K562 (cell line): ENCODE results near the gene PLXNB2. TPM values are rescaled to one million over a fixed set of nuclear protein-coding genes. Genes with fewer than 3 reads are reported as not detected.

Source experiments
- ATAC-seq: fragments of 200-7000 bp; cut with Tn5 transposase; 3 replicates; pipeline ENCODE4 v1.9.1; 2020; ENCODE audit warnings: moderate library complexity
- BruUV-seq: library from RNA; stranded (reverse); fragments of 400-500 nt; replicated peaks from 2 replicates; lab custom pipeline; 2021; lab: Mats Ljungman, UMichigan
- CTCF ChIA-PET: fragments of 300-600 bp; formaldehyde crosslinking; extraction: SDS; loops from one replicate; lab custom pipeline; 2021; ENCODE audit warnings: low intra/inter-chr PET ratio; lab: Yijun Ruan, JAX
- POLR2A ChIA-PET: fragments of 300-600, 350-650 bp; sonication (Branson Sonifier 250); formaldehyde crosslinking; extraction: SDS; loops from one replicate; lab custom pipeline; 2021; ENCODE audit warnings: antibody characterized with exemption, inconsistent platforms; lab: Yijun Ruan, JAX
- DNase-seq, 4 experiments: peaks; one replicate each; pipeline versions ENCODE4 v3.0.0 to v3.0.0-alpha.2; 2011 to 2018; ENCODE audit warnings: low spot score in 3 of 4, mixed read lengths in 3 of 4; ENCODE audit errors: extremely low read depth in 1 of 4
- FAIRE-seq: peaks from 2 replicates; lab custom pipeline; 2011; peaks lifted over from hg19 to GRCh38; lab: Jason Lieb, UNC
- H2AFZ ChIP-seq: 2 replicates; pipeline ENCODE4 v1.6.0; 2011; ENCODE audit warnings: low read depth, low read length, control low read depth, inconsistent platforms
- H3K27ac ChIP-seq: fragments of 200-600 bp; 3 replicates; pipeline ENCODE4 v1.8.0; 2011; ENCODE audit warnings: low read depth, mild to moderate bottlenecking, control low read depth, inconsistent platforms, low read length, moderate library complexity, mixed read lengths; ENCODE audit errors: extremely low read depth
- H3K27me3 ChIP-seq, 2 experiments: fragments of 300-600 bp in 1 of 2; 2 replicates in 1 of 2; 3 replicates in 1 of 2; pipeline versions ENCODE4 v1.6.0 to v1.8.0; 2011; ENCODE audit warnings: inconsistent platforms in 2 of 2, low read length in 2 of 2, mild to moderate bottlenecking in 1 of 2, mixed read lengths in 1 of 2, moderate library complexity in 1 of 2; ENCODE audit not compliant: control insufficient read depth in 2 of 2, insufficient read depth in 2 of 2
- H3K36me3 ChIP-seq: fragments of 300-600 bp; 3 replicates; pipeline ENCODE4 v1.8.0; 2011; ENCODE audit warnings: mild to moderate bottlenecking, low read length, inconsistent platforms; ENCODE audit not compliant: control insufficient read depth, insufficient read depth
- H3K4me1 ChIP-seq, 2 experiments: fragments of 200-600 bp in 1 of 2; replicated peaks in 1 of 2; 2 replicates in 1 of 2; 3 replicates in 1 of 2; pipeline versions ENCODE4 v1.5.1 to v1.8.0; 2011; ENCODE audit warnings: inconsistent platforms in 2 of 2, low read length in 2 of 2, mild to moderate bottlenecking in 1 of 2, mixed read lengths in 1 of 2, moderate library complexity in 1 of 2; ENCODE audit not compliant: control insufficient read depth in 2 of 2, insufficient read depth in 2 of 2
- H3K4me2 ChIP-seq: 2 replicates; pipeline ENCODE4 v1.6.1; 2011; ENCODE audit warnings: low read length, control low read depth, inconsistent platforms, mixed read lengths; ENCODE audit not compliant: insufficient read depth
- H3K4me3 ChIP-seq: fragments of 200-600 bp; sonication (generic), shearing (Covaris generic); 2 replicates; pipeline ENCODE4 v1.5.1; 2016; ENCODE audit warnings: control low read depth, inconsistent platforms
- H3K79me2 ChIP-seq: fragments of 200-600 bp; 3 replicates; pipeline ENCODE4 v1.8.0; 2011; ENCODE audit warnings: low read length, inconsistent platforms; ENCODE audit not compliant: control insufficient read depth, insufficient read depth
- H3K9ac ChIP-seq, 2 experiments: 2 replicates each; pipeline versions ENCODE4 v1.6.0 to v1.6.1; 2011; ENCODE audit warnings: low read depth in 2 of 2, low read length in 2 of 2, control low read depth in 1 of 2, inconsistent platforms in 1 of 2, mild to moderate bottlenecking in 1 of 2, mixed read lengths in 1 of 2; ENCODE audit not compliant: insufficient read depth in 1 of 2
- H3K9me1 ChIP-seq: one replicate; pipeline ENCODE4 v1.6.0; 2011; ENCODE audit warnings: inconsistent platforms, mild to moderate bottlenecking, low read length, moderate library complexity; ENCODE audit not compliant: control insufficient read depth, insufficient read depth
- H3K9me3 ChIP-seq: replicated peaks from 2 replicates; pipeline ENCODE4 v1.5.1; 2011; ENCODE audit warnings: low read depth, low read length, inconsistent platforms; ENCODE audit not compliant: control insufficient read depth, insufficient read depth
- H4K20me1 ChIP-seq: replicated peaks from 2 replicates; pipeline ENCODE4 v1.6.1; 2011; ENCODE audit warnings: low read length, inconsistent platforms, mixed read lengths; ENCODE audit not compliant: control insufficient read depth, insufficient read depth
- CREM ChIP-seq: IDR thresholded peaks from 2 replicates; pipeline ENCODE4 v1.6.1; 2014; ENCODE audit warnings: antibody characterized with exemption, low read depth
- HNRNPL ChIP-seq: fragments of 200-400 bp; formaldehyde crosslinking; IDR thresholded peaks from 2 replicates; pipeline ENCODE4 v1.6.1; 2017; ENCODE audit warnings: low read depth, mild to moderate bottlenecking, low read length
- POU5F1 ChIP-seq: fragments of 150-350 bp; IDR thresholded peaks from 2 replicates; pipeline ENCODE4 v1.6.1; 2014; ENCODE audit warnings: borderline replicate concordance, low read length, low read depth, mild to moderate bottlenecking; ENCODE audit not compliant: partially characterized antibody
- YBX1 ChIP-seq: fragments of 450-650 bp; IDR thresholded peaks from 2 replicates; pipeline ENCODE4 v1.7.1; 2016; ENCODE audit warnings: mild to moderate bottlenecking
- WGBS: fragments of 100-300 bp; shearing (Covaris generic); methylation state at CpG from one replicate; pipeline ENCODE4 v1.1.6; 2016; ENCODE audit warnings: low coverage, mixed read lengths; ENCODE audit not compliant: insufficient coverage; ENCODE audit errors: missing lambda C conversion rate; 5-methylcytosine and 5-hydroxymethylcytosine counted together
- in situ Hi-C: fragments of 300-500 bp; cut with MboI; formaldehyde crosslinking; loops from 4 replicates; pipeline ENCODE4 v1.15.0; 2018; ENCODE audit warnings: inconsistent platforms, mixed read lengths
- intact Hi-C: fragments of 100-400 bp; cut with micrococcal nuclease; formaldehyde crosslinking; loops from 2 replicates; pipeline ENCODE4 v1.14.2; 2022
- polyA plus RNA-seq, 8 experiments: library from polyadenylated mRNA; depleted of rRNA in 4 of 8; stranded (reverse) in 5 of 8; unstranded in 3 of 8; fragments of >200 nt; fragmentation: Nextera tagmentation in 2 of 8; fragmentation: Illumina TruSeq in 1 of 8; extraction: Ambion mirVana in 2 of 8; extraction: Trizol in 1 of 8; gene quantifications; 2 replicates each; pipeline versions ENCODE4 v1.2.1 to v1.2.3, GENCODE V29; 2011 to 2014; ENCODE audit warnings: inconsistent platforms in 1 of 8, missing spikeins in 1 of 8
- total RNA-seq, 7 experiments: library from RNA; depleted of rRNA in 6 of 7; stranded (reverse); fragments of >200 nt in 6 of 7; fragmentation: Illumina TruSeq in 2 of 7; extraction: Trizol in 2 of 7; gene quantifications; 2 replicates each; pipeline versions ENCODE4 v1.2.1 to v1.2.3, GENCODE V29; 2011 to 2021; ENCODE audit warnings: low replicate concordance in 1 of 7

PLXNB2 gene
- total and polyA plus RNA-seq, 9 of the 15 experiments (the other 6 are each of a cell fraction or from before 2014, with no cell fraction given): 0.15 to 45.1 (median 13.6) TPM

DNA sequence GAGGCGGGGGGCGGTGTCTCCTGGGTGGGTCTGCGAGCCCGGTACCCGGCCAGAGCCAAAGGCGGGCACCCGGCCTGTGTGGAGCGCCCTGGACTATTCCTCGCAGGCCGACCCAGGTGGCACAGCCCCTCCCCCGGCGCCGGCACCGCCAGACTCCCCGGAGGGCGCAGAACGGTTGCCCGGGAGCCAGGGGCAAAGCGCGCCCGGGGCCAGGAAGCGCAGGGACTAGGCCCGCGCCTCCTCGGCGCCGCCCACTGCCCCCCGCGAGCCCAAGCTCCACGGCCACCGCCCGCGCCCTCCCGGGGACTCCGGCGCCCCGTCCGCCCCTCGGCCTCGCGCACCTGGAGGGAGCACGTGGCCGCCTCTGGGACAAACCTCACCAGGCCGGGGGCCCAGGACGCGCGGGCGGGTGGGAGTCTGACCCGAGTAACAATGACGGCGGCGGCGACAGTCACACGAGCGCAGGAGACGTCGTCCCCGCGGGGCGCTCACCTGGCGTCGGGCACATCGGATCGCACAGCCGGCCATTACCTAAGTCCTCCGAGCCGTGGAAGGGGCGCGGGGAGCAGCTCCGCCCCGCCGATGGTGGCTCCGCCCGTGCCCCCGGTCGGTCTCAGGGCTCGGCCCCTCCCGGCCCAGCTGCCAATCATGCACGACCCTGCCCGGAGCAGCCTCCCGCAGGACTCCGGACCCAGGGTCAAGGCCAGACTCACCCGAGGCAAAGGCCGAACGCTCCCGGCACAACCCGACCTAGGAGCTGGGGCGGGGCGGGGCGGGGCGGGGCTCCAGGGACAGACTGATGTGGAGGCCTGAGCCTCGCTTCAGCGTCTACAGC lies 7.4 kb downstream of the PLXNB2 start:
- in situ Hi-C loops: no loop called here
- Histone ChIP-seq H3K9ac (no peak overlapping the region), H2AFZ (no peak overlapping the region)
- TF ChIP-seq POU5F1 (no peak), CREM (no peak), YBX1 (no peak), HNRNPL (0 out of 2 replicates have a peak, but pooled peaks have one; percentile 11)
- TF ChIP-seq, all 486 proteins: peak for 1
- Histone ChIP-seq H3K4me3 (no peak overlapping the region), H3K36me3 (no peaks in the 10 kb centered on the region; the same call in 2 of the 3 replicates), H3K9me3 (no peaks in the 10 kb centered on the region), H3K4me2 (no peak overlapping the region), H3K9me1 (no peaks in the 10 kb centered on the region), H3K4me1 (peaks cover 14 to 73% of the 10 kb centered on the region in 2 experiments; a peak in 3 of 5 replicates), H3K27me3 (no peaks in the 10 kb centered on the region), H3K79me2 (peaks cover 52% of the 10 kb centered on the region), H4K20me1 (no peaks in the 10 kb centered on the region), H3K27ac (no peak overlapping the region)
- 89% methylated on average over 7 of the region's 93 CpGs for WGBS
- no peak for FAIRE-seq
- DNase-seq: peak in 1 of 4 experiments; percentile 24
- intact Hi-C loops: no loop called here
- no peak for ATAC-seq
- POLR2A ChIA-PET: interaction anchor here (0.8 to 1.1 kb wide), 2 partner anchors 12 to 20 kb away, joined by 3 to 4 read pairs; no protein-coding TSS in a partner anchor
- no TSS peak for BruUV-seq
- CTCF ChIA-PET: no interaction called here
